Adrenal gland (tissue), 5 donors: Measurements from ENCODE around the gene TNFSF8.

ENCODE experiments used
- CTCF ChIP-seq, 6 experiments: fragments of 450-650 bp in 4 of 6; fragments of 200-600 bp in 2 of 6; sonication (generic) in 1 of 6; IDR thresholded peaks; 1 replicate in 5 of 6; 2 replicates in 1 of 6; pipeline versions ENCODE4 v1.5.1 to v1.8.0; 2016 to 2021; ENCODE audit warnings: antibody characterized with exemption in 6 of 6, mild to moderate bottlenecking in 2 of 6, moderate library complexity in 1 of 6
- POLR2A ChIP-seq, 2 donors: fragments of 450-650 bp; IDR thresholded peaks; one replicate each; pipeline ENCODE4 v1.6.1; 2017; ENCODE audit warnings: antibody characterized with exemption in 2 of 2, mild to moderate bottlenecking in 2 of 2, moderate library complexity in 1 of 2
- donor health status: DM: no; HTN: no; CAD: no.

- no peak for TF ChIP-seq CTCF (IDR thresholded peaks at IDR 0.05)
- no peak for TF ChIP-seq POLR2A (IDR thresholded peaks at IDR 0.05)
Measured at GRCh38 chr9:114973216-114973615, 42.8 kb upstream of the TNFSF8 start.
